B cell (primary cell): ENCODE data around the gene RNASE12. TPM values are rescaled to one million over a fixed set of nuclear protein-coding genes. Genes with fewer than 3 reads are reported as not detected.

Source experiments
- ATAC-seq: fragments of 200-7000 bp; cut with Tn5 transposase; one replicate; pipeline ENCODE4 v1.10.0; 2021; ENCODE audit warnings: low read depth, mild to moderate bottlenecking, moderate number of reproducible peaks, moderate library complexity
- CTCF ChIA-PET: fragments of 350-600 bp; sonication (Branson Sonifier 250); formaldehyde crosslinking; loops from one replicate; lab custom pipeline; 2021; ENCODE audit warnings: antibody characterized with exemption, inconsistent platforms; lab: Charles Lee
- POLR2A ChIA-PET: fragments of 350-600 bp; sonication (Branson Sonifier 250); formaldehyde crosslinking; loops from one replicate; lab custom pipeline; 2021; ENCODE audit warnings: antibody characterized with exemption; lab: Charles Lee
- DNase-seq: peaks from one replicate; pipeline ENCODE4 v3.0.0; 2013
- H2AFZ ChIP-seq: 2 replicates; pipeline ENCODE4 v1.6.1; 2012; ENCODE audit warnings: mild to moderate bottlenecking, low read depth, low read length; ENCODE audit not compliant: insufficient read depth, poor library complexity, severe bottlenecking
- H3K27ac ChIP-seq, 2 donors: 1 replicate in 1 of 2; 2 replicates in 1 of 2; pipeline ENCODE4 v1.5.1; 2012 to 2013; ENCODE audit warnings: low read length in 2 of 2, mild to moderate bottlenecking in 2 of 2, moderate library complexity in 1 of 2
- H3K27me3 ChIP-seq, 4 experiments: fragments of 200-600 bp in 1 of 4; sonication (generic) in 1 of 4; replicated peaks in 1 of 4; 1 replicate in 2 of 4; 2 replicates in 2 of 4; pipeline versions ENCODE4 v1.6.1 to v1.7.0; 2013 to 2016; ENCODE audit warnings: low read length in 3 of 4, mild to moderate bottlenecking in 2 of 4, mixed read lengths in 1 of 4, moderate library complexity in 1 of 4; ENCODE audit not compliant: insufficient read depth in 4 of 4, control insufficient read depth in 3 of 4; ENCODE audit errors: control extremely low read depth in 1 of 4
- H3K36me3 ChIP-seq, 2 experiments: replicated peaks in 1 of 2; 1 replicate in 1 of 2; 2 replicates in 1 of 2; pipeline versions ENCODE4 v1.6.1 to v1.7.1; 2013; ENCODE audit warnings: low read length in 1 of 2; ENCODE audit not compliant: insufficient read depth in 2 of 2, control insufficient read depth in 1 of 2; ENCODE audit errors: control extremely low read depth in 1 of 2, extremely low read depth in 1 of 2
- H3K4me1 ChIP-seq, 2 donors: fragments of 200-600 bp in 1 of 2; sonication (generic) in 1 of 2; 1 replicate in 1 of 2; 2 replicates in 1 of 2; pipeline versions ENCODE4 v1.5.1 to v1.6.1; 2013 to 2017; ENCODE audit warnings: low read length in 2 of 2; ENCODE audit not compliant: control insufficient read depth in 2 of 2, insufficient read depth in 2 of 2
- H3K4me2 ChIP-seq: replicated peaks from 2 replicates; pipeline ENCODE3; 2012; ENCODE audit warnings: mild to moderate bottlenecking, low read depth, low read length; ENCODE audit not compliant: poor library complexity, severe bottlenecking
- H3K4me3 ChIP-seq, 5 experiments: fragments of 200-600 bp in 1 of 5; sonication (generic) in 1 of 5; 1 replicate in 3 of 5; 2 replicates in 2 of 5; pipeline versions ENCODE4 v1.5.1 to v1.7.0; 2011 to 2016; ENCODE audit warnings: low read length in 4 of 5, mild to moderate bottlenecking in 4 of 5, low read depth in 2 of 5, control low read depth in 1 of 5, moderate library complexity in 1 of 5; ENCODE audit not compliant: insufficient read depth in 1 of 5; ENCODE audit errors: control extremely low read depth in 1 of 5, extremely low read depth in 1 of 5
- H3K79me2 ChIP-seq: fragments of 200-600 bp; sonication (generic); one replicate; pipeline ENCODE4 v1.6.0; 2016; ENCODE audit warnings: low read length; ENCODE audit not compliant: control insufficient read depth, insufficient read depth
- H3K9ac ChIP-seq: fragments of 200-600 bp; sonication (generic); 2 replicates; pipeline ENCODE4 v1.6.1; 2017; ENCODE audit warnings: mild to moderate bottlenecking, low read length, moderate library complexity
- H3K9me3 ChIP-seq, 3 donors: one replicate each; pipeline versions ENCODE4 v1.6.1 to v1.7.1; 2013; ENCODE audit warnings: low read length in 2 of 3; ENCODE audit not compliant: control insufficient read depth in 2 of 3, insufficient read depth in 1 of 3; ENCODE audit errors: control extremely low read depth in 1 of 3
- H4K20me1 ChIP-seq: 2 replicates; pipeline ENCODE4 v1.6.0; 2012; ENCODE audit warnings: mild to moderate bottlenecking, low read length; ENCODE audit not compliant: insufficient read depth, control insufficient read depth, poor library complexity, severe bottlenecking
- H3K27ac Mint-ChIP-seq: one replicate; pipeline ENCODE4 v1.8.0; 2021; ENCODE audit warnings: mixed read lengths
- H3K27me3 Mint-ChIP-seq: one replicate; pipeline ENCODE4 v1.8.0; 2021; ENCODE audit warnings: mixed read lengths
- H3K4me1 Mint-ChIP-seq: one replicate; pipeline ENCODE4 v1.8.0; 2021; ENCODE audit warnings: mixed read lengths
- H3K4me3 Mint-ChIP-seq: one replicate; pipeline ENCODE4 v1.8.0; 2021; ENCODE audit warnings: mixed read lengths
- H3K9me3 Mint-ChIP-seq: one replicate; pipeline ENCODE4 v1.8.0; 2022; ENCODE audit warnings: mixed read lengths; ENCODE audit not compliant: insufficient read depth
- EZH2 ChIP-seq: IDR thresholded peaks from 2 replicates; pipeline ENCODE4 v1.6.1; 2012; ENCODE audit warnings: borderline replicate concordance, low read depth, mild to moderate bottlenecking, moderate library complexity, low read length; ENCODE audit not compliant: insufficient read depth, poor library complexity, severe bottlenecking
- WGBS: methylation state at CpG from one replicate; pipeline ENCODE4 v1.1.5; 2013; ENCODE audit warnings: missing lambda C conversion rate; ENCODE audit not compliant: insufficient coverage; 5-methylcytosine and 5-hydroxymethylcytosine counted together
- intact Hi-C: fragments of 100-400 bp; cut with micrococcal nuclease; formaldehyde crosslinking; loops from one replicate; pipeline ENCODE4 v1.10.0; 2022
- polyA plus RNA-seq: library from polyadenylated mRNA; depleted of rRNA; stranded (reverse); fragments of >200 nt; gene quantifications from 2 replicates; pipeline ENCODE4 v1.2.3, GENCODE V29; 2012
- total RNA-seq, 2 donors: library from RNA; stranded (reverse); fragments of 120-200 nt in 1 of 2; gene quantifications; 1 replicate in 1 of 2; 2 replicates in 1 of 2; pipeline versions ENCODE4 v1.2.3 to v1.2.4, GENCODE V29; 2013 to 2022
- TF ChIP-seq, protein P1 (sequence below): fragments of 200-600 bp; IDR thresholded peaks from one replicate; pipeline ENCODE4 v1.8.0; 2022; ENCODE audit warnings: antibody characterized with exemption, mild to moderate bottlenecking

RNASE12 gene
- total and polyA plus RNA-seq, 2 donors (not counting 1 experiment from before 2014, with no cell fraction given): not detected

DNA sequence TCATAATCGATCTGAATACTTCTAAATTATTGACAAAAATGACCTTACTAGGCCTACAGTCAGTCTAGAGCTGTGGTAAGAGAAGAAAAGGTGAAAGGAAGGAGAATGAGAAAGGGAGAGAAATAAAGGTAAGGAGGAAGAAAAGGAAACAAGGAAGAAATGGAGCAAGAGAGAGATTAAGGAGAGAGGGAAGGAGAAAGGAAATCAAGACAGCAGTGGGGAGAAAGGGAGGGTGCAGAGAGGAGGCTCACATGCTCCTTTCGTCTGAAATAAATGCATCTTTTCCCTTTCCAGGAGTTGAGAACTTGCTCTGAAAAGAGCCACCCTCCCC, 34.0 kb downstream of the RNASE12 start:
- H3K4me2 ChIP-seq: no peak overlapping the region
- Mint-ChIP-seq H3K4me1 (no peaks in the 10 kb centered on the region), H3K4me3 (no peak overlapping the region), H3K9me3 (no peaks in the 10 kb centered on the region), H3K27me3 (peaks cover 14% of the 10 kb centered on the region), H3K27ac (no peak overlapping the region)
- H3K4me1 ChIP-seq: no peaks in the 10 kb centered on the region
- no peak overlapping the region for H2AFZ ChIP-seq
- no peak overlapping the region for H3K27ac ChIP-seq
- H3K9me3 ChIP-seq: no peaks in the 10 kb centered on the region
- H3K36me3 ChIP-seq: no peaks in the 10 kb centered on the region
- ChIA-PET POLR2A (no interaction called here), CTCF (no interaction called here)
- H4K20me1 ChIP-seq: no peaks in the 10 kb centered on the region
- intact Hi-C loops: no loop called here
- no CpG with 5 or more reads among the region's 2 CpGs for WGBS
- H3K4me3 ChIP-seq: no peak overlapping the region
- no peaks in the 10 kb centered on the region for H3K79me2 ChIP-seq
- no peak overlapping the region for H3K9ac ChIP-seq
- DNase-seq (no peak), ATAC-seq (no peak)
- H3K27me3 ChIP-seq: no peaks in the 10 kb centered on the region
- TF ChIP-seq, protein P1, sequence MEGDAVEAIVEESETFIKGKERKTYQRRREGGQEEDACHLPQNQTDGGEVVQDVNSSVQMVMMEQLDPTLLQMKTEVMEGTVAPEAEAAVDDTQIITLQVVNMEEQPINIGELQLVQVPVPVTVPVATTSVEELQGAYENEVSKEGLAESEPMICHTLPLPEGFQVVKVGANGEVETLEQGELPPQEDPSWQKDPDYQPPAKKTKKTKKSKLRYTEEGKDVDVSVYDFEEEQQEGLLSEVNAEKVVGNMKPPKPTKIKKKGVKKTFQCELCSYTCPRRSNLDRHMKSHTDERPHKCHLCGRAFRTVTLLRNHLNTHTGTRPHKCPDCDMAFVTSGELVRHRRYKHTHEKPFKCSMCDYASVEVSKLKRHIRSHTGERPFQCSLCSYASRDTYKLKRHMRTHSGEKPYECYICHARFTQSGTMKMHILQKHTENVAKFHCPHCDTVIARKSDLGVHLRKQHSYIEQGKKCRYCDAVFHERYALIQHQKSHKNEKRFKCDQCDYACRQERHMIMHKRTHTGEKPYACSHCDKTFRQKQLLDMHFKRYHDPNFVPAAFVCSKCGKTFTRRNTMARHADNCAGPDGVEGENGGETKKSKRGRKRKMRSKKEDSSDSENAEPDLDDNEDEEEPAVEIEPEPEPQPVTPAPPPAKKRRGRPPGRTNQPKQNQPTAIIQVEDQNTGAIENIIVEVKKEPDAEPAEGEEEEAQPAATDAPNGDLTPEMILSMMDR: no peak
- TF ChIP-seq EZH2: no peak

- no peaks in the 10 kb centered on the region for H3K9me3 Mint-ChIP-seq
- CTCF ChIA-PET: no interaction called here
- intact Hi-C loops: no loop called here
- H3K9me3 ChIP-seq: no peaks in the 10 kb centered on the region
- H3K79me2 ChIP-seq: no peaks in the 10 kb centered on the region
- no peak overlapping the region for H3K27ac ChIP-seq
- H2AFZ ChIP-seq: no peak overlapping the region
- no peaks in the 10 kb centered on the region for H4K20me1 ChIP-seq
- no peak overlapping the region for H3K4me3 Mint-ChIP-seq
- no CpG with 5 or more reads among the region's 11 CpGs for WGBS
- H3K4me1 Mint-ChIP-seq: no peaks in the 10 kb centered on the region
- no peak overlapping the region for H3K4me2 ChIP-seq
- H3K9ac ChIP-seq: no peak overlapping the region
- no peak for TF ChIP-seq EZH2
- TF ChIP-seq, protein P1: no peak
- no peaks in the 10 kb centered on the region for H3K36me3 ChIP-seq
- peaks cover 14% of the 10 kb centered on the region for H3K27me3 Mint-ChIP-seq
- POLR2A ChIA-PET: no interaction called here
- no peak overlapping the region for H3K4me3 ChIP-seq
- H3K27ac Mint-ChIP-seq: no peak overlapping the region
- no peak for ATAC-seq
- no peaks in the 10 kb centered on the region for H3K27me3 ChIP-seq
- no peaks in the 10 kb centered on the region for H3K4me1 ChIP-seq
- no peak for DNase-seq
Measured at GRCh38 chr14:20556500-20557211, 34.5 kb downstream of the RNASE12 start.
